ENCODE measurements around the gene HIF3A.
A peak's percentile ranks its signal among the peaks of the same experiment; 100 is the strongest.

HIF3A gene

DNA sequence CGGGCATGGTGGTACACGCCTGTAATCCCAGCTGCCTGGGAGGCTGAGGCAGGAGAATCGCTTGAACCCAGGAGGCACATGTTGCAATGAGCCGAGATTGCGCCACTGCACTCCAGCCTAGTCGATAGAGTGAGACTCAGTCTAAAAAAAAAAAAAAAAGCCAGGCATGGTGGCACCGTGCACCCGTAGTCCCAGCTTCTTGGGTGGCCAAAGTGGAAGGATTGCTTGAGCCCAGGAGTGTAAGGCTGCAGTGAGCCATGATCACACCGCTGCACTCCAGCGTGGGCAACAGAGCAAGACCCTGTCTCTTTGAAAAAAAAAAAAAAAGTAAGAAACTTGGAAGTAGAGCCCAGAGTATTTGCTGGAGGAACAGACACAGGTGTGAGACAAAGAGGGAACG, 88.8 kb downstream of the HIF3A start:
- no peak overlapping the region for H3K4me3 ChIP-seq (ENCODE audit: severe bottlenecking)
- no peak overlapping the region for H3K27ac ChIP-seq (ENCODE audit: poor library complexity, severe bottlenecking)
- H3K9me3 ChIP-seq (ENCODE audit: severe bottlenecking), result no peaks in the 10 kb centered on the region
- ATAC-seq (ENCODE audit: low read depth), result no peak
- TF ChIP-seq, protein P1, sequence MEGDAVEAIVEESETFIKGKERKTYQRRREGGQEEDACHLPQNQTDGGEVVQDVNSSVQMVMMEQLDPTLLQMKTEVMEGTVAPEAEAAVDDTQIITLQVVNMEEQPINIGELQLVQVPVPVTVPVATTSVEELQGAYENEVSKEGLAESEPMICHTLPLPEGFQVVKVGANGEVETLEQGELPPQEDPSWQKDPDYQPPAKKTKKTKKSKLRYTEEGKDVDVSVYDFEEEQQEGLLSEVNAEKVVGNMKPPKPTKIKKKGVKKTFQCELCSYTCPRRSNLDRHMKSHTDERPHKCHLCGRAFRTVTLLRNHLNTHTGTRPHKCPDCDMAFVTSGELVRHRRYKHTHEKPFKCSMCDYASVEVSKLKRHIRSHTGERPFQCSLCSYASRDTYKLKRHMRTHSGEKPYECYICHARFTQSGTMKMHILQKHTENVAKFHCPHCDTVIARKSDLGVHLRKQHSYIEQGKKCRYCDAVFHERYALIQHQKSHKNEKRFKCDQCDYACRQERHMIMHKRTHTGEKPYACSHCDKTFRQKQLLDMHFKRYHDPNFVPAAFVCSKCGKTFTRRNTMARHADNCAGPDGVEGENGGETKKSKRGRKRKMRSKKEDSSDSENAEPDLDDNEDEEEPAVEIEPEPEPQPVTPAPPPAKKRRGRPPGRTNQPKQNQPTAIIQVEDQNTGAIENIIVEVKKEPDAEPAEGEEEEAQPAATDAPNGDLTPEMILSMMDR (IDR thresholded peaks at IDR 0.05; ENCODE audit: poor library complexity, severe bottlenecking), result no peak
- peaks cover 92% of the 10 kb centered on the region for H3K36me3 ChIP-seq (ENCODE audit: low read depth)
- H3K4me1 ChIP-seq (ENCODE audit: insufficient read depth, poor library complexity, severe bottlenecking), result no peaks in the 10 kb centered on the region
- no peak for DNase-seq (ENCODE audit: low spot score)
- no peaks in the 10 kb centered on the region for H3K27me3 ChIP-seq (ENCODE audit: insufficient read depth, poor library complexity, severe bottlenecking)

- Histone ChIP-seq H3K36me3 (ENCODE audit: low read depth) (peaks cover 92% of the 10 kb centered on the region), H3K4me3 (ENCODE audit: severe bottlenecking) (no peak overlapping the region), H3K4me1 (ENCODE audit: insufficient read depth, poor library complexity, severe bottlenecking) (no peaks in the 10 kb centered on the region), H3K27ac (ENCODE audit: poor library complexity, severe bottlenecking) (no peak overlapping the region), H3K9me3 (ENCODE audit: severe bottlenecking) (no peaks in the 10 kb centered on the region), H3K27me3 (ENCODE audit: insufficient read depth, poor library complexity, severe bottlenecking) (no peaks in the 10 kb centered on the region)
- ATAC-seq (ENCODE audit: low read depth), result no peak
- peak; percentile 36 for DNase-seq (ENCODE audit: low spot score)
- TF ChIP-seq, protein P1 (IDR thresholded peaks at IDR 0.05; ENCODE audit: poor library complexity, severe bottlenecking), result no peak
Measured at GRCh38 chr19:46386151-46386550, 89.3 kb downstream of the HIF3A start.

- ATAC-seq (ENCODE audit: low read depth), result no peak
Measured at GRCh38 chr19:46386996-46387712, 90.3 kb downstream of the HIF3A start.

DNA sequence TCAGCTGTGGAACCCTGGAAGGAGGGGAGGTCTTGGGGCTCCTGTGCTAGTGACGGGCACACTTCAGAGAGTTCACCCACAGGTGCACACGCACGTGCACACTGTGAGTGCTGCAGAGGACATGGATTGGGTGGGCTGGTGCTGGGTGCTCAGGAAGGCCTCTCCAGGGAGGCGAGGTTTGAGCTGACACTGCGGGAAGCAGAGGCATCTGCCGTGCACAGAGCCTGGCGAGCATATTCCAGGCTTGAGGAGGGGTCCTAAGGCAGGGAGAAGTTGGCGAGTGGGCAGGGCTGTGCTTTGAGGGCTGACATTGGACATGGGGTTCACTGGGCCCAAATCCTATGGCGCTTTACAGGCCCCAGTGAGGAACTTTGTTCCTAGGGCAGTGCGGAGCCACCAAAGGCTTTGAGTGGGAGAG, 90.9 kb downstream of the HIF3A start:
- peaks cover 81% of the 10 kb centered on the region for H3K36me3 ChIP-seq (ENCODE audit: low read depth)
- H3K27ac ChIP-seq (ENCODE audit: poor library complexity, severe bottlenecking), result no peak overlapping the region
- ATAC-seq (ENCODE audit: low read depth) (no peak), DNase-seq (ENCODE audit: low spot score) (no peak)
- no peaks in the 10 kb centered on the region for H3K4me1 ChIP-seq (ENCODE audit: insufficient read depth, poor library complexity, severe bottlenecking)
- no peaks in the 10 kb centered on the region for H3K9me3 ChIP-seq (ENCODE audit: severe bottlenecking)
- TF ChIP-seq, protein P1 (IDR thresholded peaks at IDR 0.05; ENCODE audit: poor library complexity, severe bottlenecking), result no peak
- no peaks in the 10 kb centered on the region for H3K27me3 ChIP-seq (ENCODE audit: insufficient read depth, poor library complexity, severe bottlenecking)
- H3K4me3 ChIP-seq (ENCODE audit: severe bottlenecking), result no peak overlapping the region

More at GRCh38 chr19:46386996-46387712, 90.3 kb downstream of the HIF3A start:
- Histone ChIP-seq H3K4me1 (ENCODE audit: insufficient read depth, poor library complexity, severe bottlenecking) (no peaks in the 10 kb centered on the region), H3K36me3 (ENCODE audit: low read depth) (peaks cover 87% of the 10 kb centered on the region), H3K27ac (ENCODE audit: poor library complexity, severe bottlenecking) (no peak overlapping the region), H3K9me3 (ENCODE audit: severe bottlenecking) (no peaks in the 10 kb centered on the region), H3K4me3 (ENCODE audit: severe bottlenecking) (no peak overlapping the region), H3K27me3 (ENCODE audit: insufficient read depth, poor library complexity, severe bottlenecking) (no peaks in the 10 kb centered on the region)
- TF ChIP-seq, protein P1 (IDR thresholded peaks at IDR 0.05; ENCODE audit: poor library complexity, severe bottlenecking), result no peak
- peak; percentile 47 for DNase-seq (ENCODE audit: low spot score)
